Peyer's patch (tissue), 4 donors: ENCODE measurements around the gene PPP1CC. TPM values are rescaled to one million over a fixed set of nuclear protein-coding genes. Genes with fewer than 3 reads are reported as not detected.

ENCODE experiments used
- DNase-seq, 3 donors: peaks; one replicate each; pipeline ENCODE4 v3.0.0-alpha.2; 2017 to 2019
- H3K27ac ChIP-seq, 4 donors: fragments of 200-600 bp; sonication (generic); one replicate each; pipeline ENCODE4 v1.5.1; 2016 to 2019
- H3K27me3 ChIP-seq, 2 donors: fragments of 200-600 bp; sonication (generic); one replicate each; pipeline ENCODE4 v1.5.1; 2019
- H3K36me3 ChIP-seq, 3 donors: fragments of 200-600 bp; sonication (generic); one replicate each; pipeline ENCODE4 v1.5.1; 2016 to 2019
- H3K4me1 ChIP-seq, 4 donors: fragments of 200-600 bp; sonication (generic); one replicate each; pipeline ENCODE4 v1.5.1; 2016 to 2019
- H3K4me3 ChIP-seq, 4 donors: fragments of 200-600 bp; sonication (generic); 1 replicate in 3 of 4; 2 replicates in 1 of 4; pipeline ENCODE4 v1.5.1; 2016 to 2019; ENCODE audit warnings: mild to moderate bottlenecking in 1 of 4
- H3K9me3 ChIP-seq, 4 donors: fragments of 200-600 bp; sonication (generic); one replicate each; pipeline ENCODE4 v1.5.1; 2016 to 2019; ENCODE audit warnings: mild to moderate bottlenecking in 1 of 4
- CTCF ChIP-seq, 6 experiments: fragments of 450-650 bp in 4 of 6; fragments of 200-600 bp in 2 of 6; sonication (generic) in 1 of 6; IDR thresholded peaks; one replicate each; pipeline ENCODE4 v1.5.1; 2017 to 2019; ENCODE audit warnings: antibody characterized with exemption in 6 of 6, mild to moderate bottlenecking in 3 of 6, moderate library complexity in 1 of 6
- POLR2A ChIP-seq, 2 donors: fragments of 450-650 bp; IDR thresholded peaks; one replicate each; pipeline ENCODE4 v1.5.1; 2017; ENCODE audit warnings: antibody characterized with exemption in 2 of 2, mild to moderate bottlenecking in 2 of 2, moderate library complexity in 2 of 2
- total RNA-seq, 4 donors: library from RNA; depleted of rRNA; stranded (reverse); fragments of >200 nt; gene quantifications; one replicate each; pipeline ENCODE4 v1.1.0, GENCODE V29; 2016

The PPP1CC gene
- 100 to 1,000 TPM; 174 to 361 (median 217) TPM for total RNA-seq

- Histone ChIP-seq H3K9me3 (no peaks in the 10 kb centered on the region), H3K4me3 (peak within 1 kb of the TSS; percentile 79 to 94 (median 92)), H3K27me3 (no peaks in the 10 kb centered on the region), H3K4me1 (peaks cover 0 to 50% (median 15%) of the 10 kb centered on the region in 4 donors), H3K27ac (peak within 1 kb of the TSS; percentile 92 to 95 (median 93)), H3K36me3 (no peaks in the 10 kb centered on the region)
- peak; percentile 94 to 98 (median 96) for DNase-seq
- TF ChIP-seq CTCF (IDR thresholded peaks at IDR 0.05) = no peak
- TF ChIP-seq POLR2A (IDR thresholded peaks at IDR 0.05) = peak; percentile 56 to 70
These were observed at the start of gene PPP1CC for GRCh38 chr12:110742718-110743570. TSS of gene PPP1CC (minus strand) at chr12:110742891. CDS start at chr12:110742707, 184 bp downstream.

- no peak for TF ChIP-seq CTCF (IDR thresholded peaks at IDR 0.05)
- TF ChIP-seq POLR2A (IDR thresholded peaks at IDR 0.05) = no peak
- no peak overlapping the region for H3K4me3 ChIP-seq
- no peaks in the 10 kb centered on the region for H3K36me3 ChIP-seq
- H3K4me1 ChIP-seq = no peaks in the 10 kb centered on the region
- DNase-seq = no peak
- H3K27ac ChIP-seq = peak overlapping the region in 2 of 4 donors; percentile 25 to 29
- no peaks in the 10 kb centered on the region for H3K9me3 ChIP-seq
- H3K27me3 ChIP-seq = no peaks in the 10 kb centered on the region
These were observed 48.9 kb upstream of the PPP1CC start for GRCh38 chr12:110791589-110791988.

GRCh38 chr12:110790301-110790700 lies 47.6 kb upstream of the PPP1CC start:
- DNase-seq = no peak
- Histone ChIP-seq H3K4me1 (no peaks in the 10 kb centered on the region), H3K27ac (peak overlapping the region in 2 of 4 donors; percentile 25 to 29), H3K9me3 (no peaks in the 10 kb centered on the region), H3K27me3 (no peaks in the 10 kb centered on the region), H3K36me3 (no peaks in the 10 kb centered on the region), H3K4me3 (no peak overlapping the region)
- TF ChIP-seq POLR2A (IDR thresholded peaks at IDR 0.05) (no peak), CTCF (IDR thresholded peaks at IDR 0.05) (no peak)

GRCh38 chr12:110786012-110786411 lies 43.3 kb upstream of the PPP1CC start:
- Histone ChIP-seq H3K9me3 (no peaks in the 10 kb centered on the region), H3K27me3 (no peaks in the 10 kb centered on the region), H3K4me3 (no peak overlapping the region), H3K27ac (no peak overlapping the region), H3K4me1 (no peaks in the 10 kb centered on the region), H3K36me3 (no peaks in the 10 kb centered on the region)
- no peak for TF ChIP-seq CTCF (IDR thresholded peaks at IDR 0.05)
- TF ChIP-seq POLR2A (IDR thresholded peaks at IDR 0.05) = no peak
- no peak for DNase-seq

- Histone ChIP-seq H3K9me3 (no peaks in the 10 kb centered on the region), H3K27ac (no peak overlapping the region), H3K27me3 (no peaks in the 10 kb centered on the region), H3K4me1 (no peaks in the 10 kb centered on the region), H3K4me3 (no peak overlapping the region), H3K36me3 (no peaks in the 10 kb centered on the region)
- TF ChIP-seq POLR2A (IDR thresholded peaks at IDR 0.05) (no peak), CTCF (IDR thresholded peaks at IDR 0.05) (no peak)
- no peak for DNase-seq
These were observed 42.5 kb upstream of the PPP1CC start for GRCh38 chr12:110785240-110785639.
